ENCODE results near the gene RXRA. TPM values are rescaled to one million over a fixed set of nuclear protein-coding genes. Genes with fewer than 3 reads are reported as not detected.

RXRA gene
- total RNA-seq, 1 experiment from 2014 or later, result 31.6 TPM

GRCh38 chr9:134291961-134292871 is 34.0 kb upstream of the RXRA start:
- ChIA-PET POLR2A (no interaction called here), CTCF (no interaction called here)
- no peaks in the 10 kb centered on the region for H3K36me3 ChIP-seq (ENCODE audit: control insufficient read depth, insufficient read depth, low read length)
- no peak overlapping the region for H3K27ac ChIP-seq (ENCODE audit: low read length)
- H3K9me3 ChIP-seq (ENCODE audit: control insufficient read depth, insufficient read depth, low read depth, low read length), result no peaks in the 10 kb centered on the region
- no TSS peak for BruUV-seq (replicated peaks)
- H3K27me3 ChIP-seq (ENCODE audit: control insufficient read depth, insufficient read depth, low read length), result no peaks in the 10 kb centered on the region
- H3K4me1 ChIP-seq (ENCODE audit: control insufficient read depth, insufficient read depth, low read length), result no peaks in the 10 kb centered on the region
- H3K4me3 ChIP-seq (ENCODE audit: low read depth in 2 of 2, low read length in 2 of 2), result no peak overlapping the region
- in situ Hi-C loops (cut with HindIII; ENCODE audit: low pct_unique_long_range_greater_than_20kb, low sequenced_read_pairs) (no loop called here), intact Hi-C loops (cut with micrococcal nuclease; ENCODE audit: unreplicated experiment) (no loop called here)
- ATAC-seq (no peak), DNase-seq (ENCODE audit: low read depth, low spot score) (no peak)
- TF ChIP-seq POLR2AphosphoS5 (IDR thresholded peaks at IDR 0.05; ENCODE audit: low read depth, low read length) (no peak), TCF7L2 (IDR thresholded peaks at IDR 0.05; ENCODE audit: low read depth, low read length) (no peak), SIN3A (IDR thresholded peaks at IDR 0.05; ENCODE audit: borderline replicate concordance, insufficient read depth, low read depth, low read length) (no peak)
- TF ChIP-seq, protein P1, sequence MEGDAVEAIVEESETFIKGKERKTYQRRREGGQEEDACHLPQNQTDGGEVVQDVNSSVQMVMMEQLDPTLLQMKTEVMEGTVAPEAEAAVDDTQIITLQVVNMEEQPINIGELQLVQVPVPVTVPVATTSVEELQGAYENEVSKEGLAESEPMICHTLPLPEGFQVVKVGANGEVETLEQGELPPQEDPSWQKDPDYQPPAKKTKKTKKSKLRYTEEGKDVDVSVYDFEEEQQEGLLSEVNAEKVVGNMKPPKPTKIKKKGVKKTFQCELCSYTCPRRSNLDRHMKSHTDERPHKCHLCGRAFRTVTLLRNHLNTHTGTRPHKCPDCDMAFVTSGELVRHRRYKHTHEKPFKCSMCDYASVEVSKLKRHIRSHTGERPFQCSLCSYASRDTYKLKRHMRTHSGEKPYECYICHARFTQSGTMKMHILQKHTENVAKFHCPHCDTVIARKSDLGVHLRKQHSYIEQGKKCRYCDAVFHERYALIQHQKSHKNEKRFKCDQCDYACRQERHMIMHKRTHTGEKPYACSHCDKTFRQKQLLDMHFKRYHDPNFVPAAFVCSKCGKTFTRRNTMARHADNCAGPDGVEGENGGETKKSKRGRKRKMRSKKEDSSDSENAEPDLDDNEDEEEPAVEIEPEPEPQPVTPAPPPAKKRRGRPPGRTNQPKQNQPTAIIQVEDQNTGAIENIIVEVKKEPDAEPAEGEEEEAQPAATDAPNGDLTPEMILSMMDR (IDR thresholded peaks at IDR 0.05), result no peak
- TF ChIP-seq, protein P2, sequence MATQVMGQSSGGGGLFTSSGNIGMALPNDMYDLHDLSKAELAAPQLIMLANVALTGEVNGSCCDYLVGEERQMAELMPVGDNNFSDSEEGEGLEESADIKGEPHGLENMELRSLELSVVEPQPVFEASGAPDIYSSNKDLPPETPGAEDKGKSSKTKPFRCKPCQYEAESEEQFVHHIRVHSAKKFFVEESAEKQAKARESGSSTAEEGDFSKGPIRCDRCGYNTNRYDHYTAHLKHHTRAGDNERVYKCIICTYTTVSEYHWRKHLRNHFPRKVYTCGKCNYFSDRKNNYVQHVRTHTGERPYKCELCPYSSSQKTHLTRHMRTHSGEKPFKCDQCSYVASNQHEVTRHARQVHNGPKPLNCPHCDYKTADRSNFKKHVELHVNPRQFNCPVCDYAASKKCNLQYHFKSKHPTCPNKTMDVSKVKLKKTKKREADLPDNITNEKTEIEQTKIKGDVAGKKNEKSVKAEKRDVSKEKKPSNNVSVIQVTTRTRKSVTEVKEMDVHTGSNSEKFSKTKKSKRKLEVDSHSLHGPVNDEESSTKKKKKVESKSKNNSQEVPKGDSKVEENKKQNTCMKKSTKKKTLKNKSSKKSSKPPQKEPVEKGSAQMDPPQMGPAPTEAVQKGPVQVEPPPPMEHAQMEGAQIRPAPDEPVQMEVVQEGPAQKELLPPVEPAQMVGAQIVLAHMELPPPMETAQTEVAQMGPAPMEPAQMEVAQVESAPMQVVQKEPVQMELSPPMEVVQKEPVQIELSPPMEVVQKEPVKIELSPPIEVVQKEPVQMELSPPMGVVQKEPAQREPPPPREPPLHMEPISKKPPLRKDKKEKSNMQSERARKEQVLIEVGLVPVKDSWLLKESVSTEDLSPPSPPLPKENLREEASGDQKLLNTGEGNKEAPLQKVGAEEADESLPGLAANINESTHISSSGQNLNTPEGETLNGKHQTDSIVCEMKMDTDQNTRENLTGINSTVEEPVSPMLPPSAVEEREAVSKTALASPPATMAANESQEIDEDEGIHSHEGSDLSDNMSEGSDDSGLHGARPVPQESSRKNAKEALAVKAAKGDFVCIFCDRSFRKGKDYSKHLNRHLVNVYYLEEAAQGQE (IDR thresholded peaks at IDR 0.05; ENCODE audit: insufficient read depth in 1 of 2, low read depth in 2 of 2, low read length in 1 of 2), result no peak

DNA sequence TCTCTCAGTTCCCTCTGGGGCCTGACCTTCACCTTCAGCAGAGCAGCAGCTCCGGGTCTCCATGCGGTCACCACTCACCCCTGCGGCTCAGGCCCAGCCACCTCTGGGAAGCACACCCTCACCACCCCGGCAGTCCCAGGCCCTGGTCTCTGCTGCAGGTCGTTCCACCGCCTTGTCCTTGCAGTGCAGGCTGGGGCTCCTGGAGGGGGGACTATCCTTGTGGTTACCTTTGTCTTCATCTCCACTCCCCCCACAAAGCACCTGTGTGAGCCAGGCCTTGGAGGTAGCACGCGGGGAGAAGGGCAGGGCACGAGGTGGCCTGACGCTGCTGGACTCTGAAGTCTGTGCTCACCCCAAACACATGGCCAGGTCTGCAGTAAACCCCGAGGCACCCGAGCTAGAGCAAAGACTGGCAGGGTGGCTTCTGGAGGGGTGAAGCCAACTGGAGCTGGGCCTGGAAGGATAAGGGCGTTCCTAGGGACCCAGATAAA is 33.2 kb upstream of the RXRA start:
- no TSS peak for BruUV-seq (replicated peaks)
- DNase-seq (ENCODE audit: low read depth, low spot score) (no peak), ATAC-seq (no peak)
- CTCF ChIA-PET, result no interaction called here
- POLR2A ChIA-PET, result no interaction called here
- in situ Hi-C loops (cut with HindIII; ENCODE audit: low pct_unique_long_range_greater_than_20kb, low sequenced_read_pairs), result no loop called here
- intact Hi-C loops (cut with micrococcal nuclease; ENCODE audit: unreplicated experiment), result no loop called here
- H3K9me3 ChIP-seq (ENCODE audit: control insufficient read depth, insufficient read depth, low read depth, low read length), result no peaks in the 10 kb centered on the region
- no peaks in the 10 kb centered on the region for H3K27me3 ChIP-seq (ENCODE audit: control insufficient read depth, insufficient read depth, low read length)
- no peak overlapping the region for H3K27ac ChIP-seq (ENCODE audit: low read length)
- no peak for TF ChIP-seq POLR2AphosphoS5 (IDR thresholded peaks at IDR 0.05; ENCODE audit: low read depth, low read length)
- TF ChIP-seq, protein P2 (IDR thresholded peaks at IDR 0.05; ENCODE audit: insufficient read depth in 1 of 2, low read depth in 2 of 2, low read length in 1 of 2), result no peak
- TF ChIP-seq, protein P1 (IDR thresholded peaks at IDR 0.05), result no peak
- H3K36me3 ChIP-seq (ENCODE audit: control insufficient read depth, insufficient read depth, low read length), result no peaks in the 10 kb centered on the region
- H3K4me3 ChIP-seq (ENCODE audit: low read depth in 2 of 2, low read length in 2 of 2), result no peak overlapping the region
- no peaks in the 10 kb centered on the region for H3K4me1 ChIP-seq (ENCODE audit: control insufficient read depth, insufficient read depth, low read length)

Measured in Panc1 (cell line).